K562 (cell line): ENCODE measurements around the gene ALDH18A1. TPM values are rescaled to one million over a fixed set of nuclear protein-coding genes. Genes with fewer than 3 reads are reported as not detected.
A peak's percentile ranks its signal among the peaks of the same experiment; 100 is the strongest.

Source experiments
- AFF4 ChIP-seq: sonication (generic); formaldehyde crosslinking; IDR thresholded peaks from 2 replicates; pipeline ENCODE4 v1.8.0; 2023; ENCODE audit warnings: mild to moderate bottlenecking, missing genetic modification reagents
- RBM25 ChIP-seq: fragments of 200-400 bp; formaldehyde crosslinking; IDR thresholded peaks from 2 replicates; pipeline ENCODE4 v1.6.1; 2018; ENCODE audit warnings: low read length, low read depth, moderate library complexity; ENCODE audit not compliant: severe bottlenecking
- SETDB1 ChIP-seq: IDR thresholded peaks from one replicate; pipeline ENCODE4 v1.6.1; 2012; ENCODE audit warnings: low read length, control low read depth, inconsistent platforms
- SMARCE1 ChIP-seq: fragments of 450-650 bp; IDR thresholded peaks from 2 replicates; pipeline ENCODE4 v1.7.1; 2016; ENCODE audit warnings: mild to moderate bottlenecking
- ZBTB40 ChIP-seq, 2 experiments: fragments of 450-650 bp in 1 of 2; sonication (generic) in 1 of 2; formaldehyde crosslinking in 1 of 2; IDR thresholded peaks; 2 replicates each; pipeline versions ENCODE4 v1.7.1 to v1.9.0; 2016 to 2022; ENCODE audit warnings: inconsistent platforms in 1 of 2, mild to moderate bottlenecking in 1 of 2, missing genetic modification reagents in 1 of 2
- ZKSCAN3 ChIP-seq: fragments of 250-450 bp; sonication (Bioruptor Pico); IDR thresholded peaks from 2 replicates; pipeline ENCODE4 v1.4.0; 2020
- polyA plus RNA-seq, 8 experiments: library from polyadenylated mRNA; depleted of rRNA in 4 of 8; stranded (reverse) in 5 of 8; unstranded in 3 of 8; fragments of >200 nt; fragmentation: Nextera tagmentation in 2 of 8; fragmentation: Illumina TruSeq in 1 of 8; extraction: Ambion mirVana in 2 of 8; extraction: Trizol in 1 of 8; gene quantifications; 2 replicates each; pipeline versions ENCODE4 v1.2.1 to v1.2.3, GENCODE V29; 2011 to 2014; ENCODE audit warnings: inconsistent platforms in 1 of 8, missing spikeins in 1 of 8
- total RNA-seq, 7 experiments: library from RNA; depleted of rRNA in 6 of 7; stranded (reverse); fragments of >200 nt in 6 of 7; fragmentation: Illumina TruSeq in 2 of 7; extraction: Trizol in 2 of 7; gene quantifications; 2 replicates each; pipeline versions ENCODE4 v1.2.1 to v1.2.3, GENCODE V29; 2011 to 2021; ENCODE audit warnings: low replicate concordance in 1 of 7
- TF ChIP-seq, protein P1 (sequence below): sonication (generic); formaldehyde crosslinking; IDR thresholded peaks from 2 replicates; pipeline ENCODE4 v1.8.1; 2023; ENCODE audit warnings: missing genetic modification reagents, mild to moderate bottlenecking, borderline replicate concordance

ALDH18A1 gene
- total and polyA plus RNA-seq, 9 of the 15 experiments (the other 6 are each of a cell fraction or from before 2014, with no cell fraction given), result 12.0 to 83.3 (median 43.8) TPM

DNA sequence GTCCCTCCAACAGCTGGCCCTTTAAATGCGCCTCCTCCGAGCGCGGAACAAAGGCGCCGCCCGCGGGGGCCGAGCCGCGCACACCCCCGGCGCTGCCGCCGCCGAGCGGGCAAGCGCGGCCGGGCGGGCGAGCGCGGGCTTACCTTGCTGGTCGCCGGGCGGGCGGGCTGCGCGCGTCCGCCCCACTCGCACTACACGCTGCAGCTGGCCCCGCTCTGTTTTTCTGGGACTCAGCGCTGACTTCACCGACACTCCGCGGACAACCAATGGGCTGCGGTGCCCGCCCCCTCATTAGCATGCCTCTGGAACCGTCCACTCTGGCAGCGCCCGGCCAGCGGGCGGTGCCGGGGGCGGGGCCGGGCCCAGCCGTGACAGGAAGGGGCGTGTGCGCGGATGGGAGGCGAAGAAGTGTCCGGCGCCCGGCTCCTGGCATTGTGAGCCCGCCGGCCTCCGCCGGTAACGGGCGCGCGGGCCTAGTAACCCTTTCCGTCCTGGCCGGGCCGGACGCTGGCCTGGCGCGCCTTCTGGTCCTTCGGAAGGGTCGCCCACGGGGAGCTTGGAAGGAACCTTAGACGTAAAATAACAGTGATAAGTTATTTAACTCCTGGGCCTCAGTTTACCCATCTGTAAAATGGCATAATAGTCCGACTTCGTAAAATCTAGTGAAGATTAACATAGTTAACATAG is 95.2 kb downstream of the ALDH18A1 start, which contains the start of gene SORBS1 (continued):
- no peak for TF ChIP-seq AFF4 (CRISPR knock-in tag)
- TF ChIP-seq, protein P1, sequence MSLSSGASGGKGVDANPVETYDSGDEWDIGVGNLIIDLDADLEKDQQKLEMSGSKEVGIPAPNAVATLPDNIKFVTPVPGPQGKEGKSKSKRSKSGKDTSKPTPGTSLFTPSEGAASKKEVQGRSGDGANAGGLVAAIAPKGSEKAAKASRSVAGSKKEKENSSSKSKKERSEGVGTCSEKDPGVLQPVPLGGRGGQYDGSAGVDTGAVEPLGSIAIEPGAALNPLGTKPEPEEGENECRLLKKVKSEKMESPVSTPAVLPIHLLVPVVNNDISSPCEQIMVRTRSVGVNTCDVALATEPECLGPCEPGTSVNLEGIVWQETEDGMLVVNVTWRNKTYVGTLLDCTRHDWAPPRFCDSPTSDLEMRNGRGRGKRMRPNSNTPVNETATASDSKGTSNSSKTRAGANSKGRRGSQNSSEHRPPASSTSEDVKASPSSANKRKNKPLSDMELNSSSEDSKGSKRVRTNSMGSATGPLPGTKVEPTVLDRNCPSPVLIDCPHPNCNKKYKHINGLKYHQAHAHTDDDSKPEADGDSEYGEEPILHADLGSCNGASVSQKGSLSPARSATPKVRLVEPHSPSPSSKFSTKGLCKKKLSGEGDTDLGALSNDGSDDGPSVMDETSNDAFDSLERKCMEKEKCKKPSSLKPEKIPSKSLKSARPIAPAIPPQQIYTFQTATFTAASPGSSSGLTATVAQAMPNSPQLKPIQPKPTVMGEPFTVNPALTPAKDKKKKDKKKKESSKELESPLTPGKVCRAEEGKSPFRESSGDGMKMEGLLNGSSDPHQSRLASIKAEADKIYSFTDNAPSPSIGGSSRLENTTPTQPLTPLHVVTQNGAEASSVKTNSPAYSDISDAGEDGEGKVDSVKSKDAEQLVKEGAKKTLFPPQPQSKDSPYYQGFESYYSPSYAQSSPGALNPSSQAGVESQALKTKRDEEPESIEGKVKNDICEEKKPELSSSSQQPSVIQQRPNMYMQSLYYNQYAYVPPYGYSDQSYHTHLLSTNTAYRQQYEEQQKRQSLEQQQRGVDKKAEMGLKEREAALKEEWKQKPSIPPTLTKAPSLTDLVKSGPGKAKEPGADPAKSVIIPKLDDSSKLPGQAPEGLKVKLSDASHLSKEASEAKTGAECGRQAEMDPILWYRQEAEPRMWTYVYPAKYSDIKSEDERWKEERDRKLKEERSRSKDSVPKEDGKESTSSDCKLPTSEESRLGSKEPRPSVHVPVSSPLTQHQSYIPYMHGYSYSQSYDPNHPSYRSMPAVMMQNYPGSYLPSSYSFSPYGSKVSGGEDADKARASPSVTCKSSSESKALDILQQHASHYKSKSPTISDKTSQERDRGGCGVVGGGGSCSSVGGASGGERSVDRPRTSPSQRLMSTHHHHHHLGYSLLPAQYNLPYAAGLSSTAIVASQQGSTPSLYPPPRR (CRISPR knock-in tag), result no peak
- no peak for TF ChIP-seq SETDB1
- TF ChIP-seq ZBTB40 (IDR thresholded peaks at IDR 0.05), result no peak; the same call in 1 of the 2 replicates
- no peak for TF ChIP-seq ZBTB40 (CRISPR knock-in tag; IDR thresholded peaks at IDR 0.05)
- no peak for TF ChIP-seq ZKSCAN3 (CRISPR knock-in tag)
- peak; percentile 88 for TF ChIP-seq RBM25
- TF ChIP-seq SMARCE1, result no peak
